CD4-positive, alpha-beta T cell treated with Interferon alpha-2 for 1 hour (primary cell): Measurements from ENCODE around the gene PRSS21.

Source experiments
- DNase-seq, 2 donors: peaks; one replicate each; pipeline ENCODE4 v3.0.0-alpha.2; 2020 to 2022

The PRSS21 gene, protein sequence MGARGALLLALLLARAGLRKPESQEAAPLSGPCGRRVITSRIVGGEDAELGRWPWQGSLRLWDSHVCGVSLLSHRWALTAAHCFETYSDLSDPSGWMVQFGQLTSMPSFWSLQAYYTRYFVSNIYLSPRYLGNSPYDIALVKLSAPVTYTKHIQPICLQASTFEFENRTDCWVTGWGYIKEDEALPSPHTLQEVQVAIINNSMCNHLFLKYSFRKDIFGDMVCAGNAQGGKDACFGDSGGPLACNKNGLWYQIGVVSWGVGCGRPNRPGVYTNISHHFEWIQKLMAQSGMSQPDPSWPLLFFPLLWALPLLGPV

DNA sequence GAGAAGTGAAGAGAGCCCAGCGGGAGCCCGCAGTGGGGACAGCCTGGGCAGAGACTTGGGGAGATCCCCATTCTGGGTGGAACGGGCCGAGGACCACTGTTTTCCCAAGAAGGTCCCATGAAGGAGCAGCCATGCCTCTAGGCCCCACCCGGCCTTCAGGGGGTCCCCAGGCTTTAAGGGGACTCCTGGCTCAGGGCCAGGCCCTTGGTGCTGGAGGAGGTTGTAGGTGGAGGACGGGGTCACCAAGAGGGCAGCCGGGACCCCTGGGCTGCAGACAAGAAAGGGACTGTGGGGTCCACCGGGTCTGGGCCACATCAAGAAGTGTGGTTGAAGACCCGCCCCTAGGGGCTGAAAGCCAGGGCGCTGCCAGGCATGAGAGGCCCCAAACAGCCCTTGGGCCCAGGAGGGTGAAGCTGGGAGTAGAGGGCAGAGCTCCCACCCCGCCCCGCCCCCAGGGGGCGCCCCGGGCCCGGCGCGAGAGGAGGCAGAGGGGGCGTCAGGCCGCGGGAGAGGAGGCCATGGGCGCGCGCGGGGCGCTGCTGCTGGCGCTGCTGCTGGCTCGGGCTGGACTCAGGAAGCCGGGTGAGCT, at the start of gene PRSS21:
Gene PRSS21 (plus strand): TSS at position 487 of the 589 bp plus-strand sequence. CDS start 32 bp downstream, at position 519.
- peak; percentile 42 to 45 for DNase-seq

DNA sequence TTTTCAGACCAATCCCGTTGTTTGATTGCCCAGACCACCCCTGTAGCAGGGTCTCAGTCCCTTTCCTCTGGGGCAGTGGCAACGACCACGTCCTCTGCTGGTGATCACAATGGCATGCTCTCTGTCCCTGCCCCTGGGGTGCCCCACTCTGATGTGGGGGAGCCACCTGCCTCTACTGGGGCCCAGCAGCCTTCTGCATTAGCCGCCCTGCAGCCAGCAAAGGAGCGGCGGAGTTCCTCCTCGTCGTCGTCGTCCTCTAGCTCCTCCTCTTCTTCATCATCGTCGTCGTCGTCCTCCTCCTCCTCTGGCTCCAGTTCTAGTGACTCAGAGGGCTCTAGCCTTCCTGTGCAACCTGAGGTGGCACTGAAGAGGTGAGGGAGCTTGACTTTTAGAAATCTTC, 49.1 kb upstream of the PRSS21 start:
- no peak for DNase-seq

DNA sequence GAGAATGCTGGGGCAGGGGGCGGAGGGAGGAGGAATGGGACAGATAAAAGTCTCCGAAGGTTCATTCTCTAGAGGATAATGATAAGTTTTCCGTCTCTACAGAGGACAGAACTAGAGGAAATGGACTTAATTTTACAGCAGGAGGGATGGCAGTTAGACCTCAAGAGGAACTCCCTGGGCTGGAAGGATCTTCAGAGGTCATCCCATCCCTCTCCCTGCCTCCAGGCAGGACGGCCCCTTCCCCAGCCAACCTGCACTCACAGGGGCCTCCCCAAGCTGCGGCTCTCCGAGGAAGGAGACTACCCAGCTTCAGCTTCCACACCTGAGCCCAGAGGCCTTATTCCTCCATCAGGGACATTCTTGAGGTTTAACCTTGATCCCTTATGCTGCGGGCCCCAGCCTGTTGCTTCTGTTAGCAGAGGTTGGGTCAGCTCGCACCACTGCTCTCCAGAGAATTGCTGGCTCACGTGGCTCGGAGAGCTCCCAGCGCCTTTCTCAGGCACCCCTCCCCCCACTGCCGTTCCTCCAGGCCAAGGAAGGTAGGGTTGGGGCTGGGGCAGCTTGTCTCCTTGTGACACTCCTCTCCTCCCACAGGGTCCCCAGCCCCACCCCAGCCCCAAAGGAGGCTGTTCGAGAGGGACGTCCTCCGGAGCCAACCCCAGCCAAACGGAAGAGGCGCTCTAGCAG, 48.5 kb upstream of the PRSS21 start:
- DNase-seq, result no peak

DNA sequence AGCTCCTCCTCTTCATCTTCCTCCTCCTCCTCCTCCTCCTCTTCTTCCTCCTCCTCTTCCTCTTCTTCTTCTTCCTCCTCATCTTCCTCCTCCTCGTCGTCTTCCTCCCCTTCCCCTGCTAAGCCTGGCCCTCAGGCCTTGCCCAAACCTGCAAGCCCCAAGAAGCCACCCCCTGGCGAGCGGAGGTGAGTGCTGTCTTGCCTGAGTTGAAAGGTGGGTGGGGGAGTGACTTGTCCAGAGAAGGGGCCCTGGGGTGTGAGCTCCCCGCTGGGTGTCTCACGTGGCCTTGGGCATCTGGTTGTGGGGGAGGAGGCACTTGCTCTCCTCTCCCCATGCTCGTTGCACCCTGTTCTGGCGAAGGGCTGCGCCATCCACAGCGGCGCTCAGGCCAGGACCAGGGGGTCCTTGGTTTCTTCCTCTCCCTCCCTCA, 47.9 kb upstream of the PRSS21 start:
- DNase-seq, result no peak

DNA sequence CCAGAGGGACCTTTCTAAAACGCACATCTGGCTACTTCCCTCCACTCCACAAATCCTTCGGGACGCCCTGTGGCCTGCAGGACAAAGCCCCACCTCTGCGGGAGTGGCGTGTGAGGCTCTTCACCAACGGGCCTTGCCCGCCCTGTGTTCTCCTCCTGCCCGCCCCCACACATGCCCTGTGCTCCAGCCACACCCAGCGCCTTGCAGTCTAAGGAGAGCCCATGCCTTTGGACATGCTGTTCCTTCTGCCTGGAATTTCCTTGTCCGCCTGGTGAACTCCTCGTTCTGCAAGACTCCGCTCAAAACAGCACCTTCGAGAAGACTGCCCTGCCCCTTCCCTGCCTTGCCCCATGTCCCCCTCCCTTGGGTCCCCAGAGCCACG, 47.4 kb upstream of the PRSS21 start:
- DNase-seq, result no peak

DNA sequence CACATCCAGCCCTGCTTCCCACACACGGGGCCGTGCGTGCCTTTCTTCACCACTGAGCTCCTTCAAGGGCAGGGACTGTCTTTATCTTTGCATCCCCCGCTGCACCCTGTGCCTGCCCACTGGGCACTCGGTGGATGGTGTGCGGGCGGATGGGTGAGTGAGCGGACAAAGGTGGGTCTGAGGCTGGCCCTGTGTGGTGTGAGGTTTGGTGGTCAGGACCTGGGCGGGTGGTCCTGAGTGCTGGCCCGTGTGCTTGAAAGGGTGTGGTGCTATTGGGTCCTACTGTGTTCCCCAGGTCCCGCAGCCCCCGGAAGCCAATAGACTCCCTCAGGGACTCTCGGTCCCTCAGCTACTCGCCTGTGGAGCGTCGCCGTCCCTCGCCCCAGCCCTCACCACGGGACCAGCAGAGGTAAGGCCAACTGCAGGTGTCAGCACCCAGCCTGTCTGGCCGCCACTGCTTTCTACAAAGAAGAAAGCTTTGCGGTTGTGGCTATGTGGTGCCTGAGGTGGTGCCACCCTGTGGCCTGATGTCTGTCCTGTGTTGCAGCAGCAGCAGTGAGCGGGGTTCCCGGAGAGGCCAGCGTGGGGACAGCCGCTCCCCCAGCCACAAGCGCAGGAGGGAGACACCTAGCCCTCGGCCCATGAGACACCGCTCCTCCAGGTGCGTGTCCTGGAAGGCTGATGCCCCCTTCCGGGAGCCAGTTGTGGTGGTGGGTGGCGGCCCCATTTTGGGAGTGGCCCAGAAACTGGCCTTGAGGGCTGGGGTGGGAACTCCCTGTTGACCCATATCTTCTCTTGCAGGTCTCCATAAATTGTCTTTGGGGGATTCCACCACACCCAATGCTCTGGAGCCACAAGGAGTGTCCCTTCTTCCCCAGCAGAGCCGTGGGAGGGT, 46.7 kb upstream of the PRSS21 start:
- DNase-seq, result peak in 1 of 2 donors; percentile 41

DNA sequence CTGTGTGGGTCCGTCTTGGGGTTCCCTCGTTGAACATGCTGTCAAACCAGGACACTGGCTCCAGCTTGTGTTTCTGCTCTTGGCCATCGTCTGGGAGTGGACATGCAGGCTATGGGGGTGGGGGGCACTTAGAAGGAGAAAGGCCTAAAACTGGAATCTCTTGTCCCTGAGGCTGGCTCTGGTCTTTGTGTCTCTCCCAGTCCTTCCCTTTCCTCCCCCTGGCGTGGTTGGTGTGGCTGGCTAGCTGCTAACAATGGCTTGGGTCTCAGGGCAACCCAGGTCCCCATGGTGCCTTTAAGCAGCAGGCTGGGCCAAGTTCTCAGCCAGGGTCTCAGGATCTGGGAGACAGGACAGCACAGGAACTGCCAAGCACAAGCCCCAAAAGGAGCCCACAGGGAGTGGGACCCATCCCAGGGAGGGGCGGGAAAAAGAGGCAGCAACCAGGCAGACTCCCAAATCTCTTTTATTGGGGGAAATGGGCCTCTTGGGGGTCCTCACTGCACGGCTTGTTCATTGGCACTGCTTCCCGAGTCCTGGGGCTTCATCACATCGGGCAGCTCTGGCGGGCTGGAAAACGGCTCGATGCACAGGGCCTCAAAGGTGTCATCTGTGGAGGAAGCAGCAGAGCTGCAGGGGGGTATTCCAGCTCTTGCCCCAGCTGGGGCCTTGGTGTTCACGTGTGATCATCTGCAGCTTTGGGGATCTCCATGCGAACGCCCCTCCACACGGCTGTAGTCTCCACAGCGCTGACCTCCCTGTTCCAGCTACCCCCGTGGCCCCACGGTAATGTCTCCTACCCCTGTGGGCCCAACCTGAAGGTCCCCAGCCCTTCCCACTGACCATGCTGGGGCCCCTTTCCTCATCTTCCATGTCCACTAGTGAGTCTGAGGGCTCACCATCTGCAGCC, 45.3 kb upstream of the PRSS21 start:
- DNase-seq, result no peak

DNA sequence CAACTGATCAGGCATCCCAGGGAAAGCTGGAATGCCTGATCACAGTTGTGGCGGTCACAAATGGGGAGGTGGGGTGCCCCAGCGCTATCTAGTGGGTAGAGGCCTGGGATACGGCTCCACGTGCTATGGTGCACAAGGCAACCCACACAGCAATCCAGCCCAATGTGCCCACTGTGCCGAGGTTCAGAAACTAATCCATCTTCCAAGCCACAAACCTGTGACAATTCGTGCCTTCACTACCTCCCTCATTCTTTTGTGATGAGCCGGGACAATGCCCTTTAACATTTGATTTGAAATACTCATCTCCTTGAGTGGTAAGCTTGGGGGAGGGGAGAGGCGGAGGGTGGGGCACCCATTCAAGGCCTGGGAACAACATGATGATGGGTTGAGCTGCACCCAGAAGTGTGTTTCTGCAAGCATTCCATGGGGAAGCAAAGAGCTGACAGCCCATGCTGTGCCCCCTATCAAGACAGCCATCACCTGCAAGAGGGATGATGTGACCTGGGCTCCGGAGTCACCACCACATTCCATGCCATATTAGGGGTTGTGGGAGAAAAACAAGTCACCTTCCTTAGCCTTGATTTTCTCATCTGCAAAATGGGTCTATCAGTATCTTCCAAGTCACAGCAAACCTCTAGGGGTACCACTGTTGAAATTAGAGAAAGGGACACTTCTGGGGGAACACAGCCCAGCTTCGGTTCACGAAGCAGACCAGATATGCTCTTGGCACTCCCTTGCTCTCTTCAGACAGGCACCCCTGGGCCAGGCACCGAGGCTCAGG, 43.7 kb upstream of the PRSS21 start:
- no peak for DNase-seq

DNA sequence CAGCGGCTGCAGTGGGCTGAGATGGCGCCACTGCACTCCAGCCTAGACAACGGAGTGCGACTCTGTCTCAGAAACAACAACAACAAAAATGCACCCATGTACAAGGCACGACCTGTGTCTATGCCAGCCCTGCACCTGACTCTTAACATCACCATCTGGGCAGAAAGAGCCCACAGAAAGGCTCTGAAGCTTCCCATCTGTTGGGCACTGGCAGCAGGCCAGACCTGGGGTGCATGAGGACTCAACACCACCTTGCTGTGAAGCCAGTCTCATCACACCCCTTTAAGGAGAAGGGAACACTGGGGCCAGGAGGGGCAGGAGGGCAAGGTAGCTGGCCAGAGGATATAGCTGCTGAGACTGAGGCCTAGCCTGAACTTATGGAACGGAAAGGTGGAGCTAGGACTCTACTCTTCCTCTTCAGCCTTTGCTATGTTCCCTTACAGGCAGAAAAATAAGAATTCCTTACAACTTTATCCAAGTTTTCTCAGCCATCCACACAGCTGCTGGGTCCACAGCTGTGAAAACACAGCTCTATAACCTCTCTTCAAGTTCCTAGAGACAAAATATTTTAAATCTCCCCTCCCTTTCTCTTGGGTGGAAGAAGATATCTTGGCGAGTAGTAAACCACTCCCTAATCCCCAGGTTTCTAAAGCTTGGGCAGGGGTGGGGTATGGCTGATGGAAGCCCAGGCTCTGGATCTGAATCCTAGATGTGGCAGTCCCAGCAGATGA, 42.7 kb upstream of the PRSS21 start:
- no peak for DNase-seq

DNA sequence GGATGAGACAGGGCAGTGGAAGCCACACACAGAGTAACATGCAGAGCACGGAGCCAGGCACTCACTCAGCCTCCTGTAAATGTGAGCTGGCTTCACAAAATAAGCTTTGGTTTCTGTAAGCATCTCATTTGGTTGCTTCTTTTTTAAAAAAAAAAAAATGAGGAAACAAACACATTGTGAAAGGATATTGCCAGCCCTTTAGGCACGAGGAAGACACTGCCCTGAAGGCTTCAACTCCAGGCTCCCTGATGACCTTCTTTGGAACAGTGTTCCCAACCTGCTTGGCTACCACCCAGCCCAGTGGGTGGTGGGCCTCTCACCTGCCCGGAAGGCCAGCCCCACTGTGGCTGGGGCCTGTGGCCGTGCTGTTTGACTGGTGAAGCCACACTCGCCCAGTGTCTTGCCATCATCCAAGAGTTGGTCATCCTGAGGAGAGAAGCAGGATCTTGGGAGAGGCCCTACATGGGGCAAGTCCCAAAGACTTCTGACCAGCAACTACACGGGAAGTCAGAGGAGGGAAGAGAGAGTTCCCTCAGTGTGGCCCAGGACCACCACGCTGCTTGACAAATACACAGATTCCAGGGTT, 41.8 kb upstream of the PRSS21 start:
- no peak for DNase-seq

DNA sequence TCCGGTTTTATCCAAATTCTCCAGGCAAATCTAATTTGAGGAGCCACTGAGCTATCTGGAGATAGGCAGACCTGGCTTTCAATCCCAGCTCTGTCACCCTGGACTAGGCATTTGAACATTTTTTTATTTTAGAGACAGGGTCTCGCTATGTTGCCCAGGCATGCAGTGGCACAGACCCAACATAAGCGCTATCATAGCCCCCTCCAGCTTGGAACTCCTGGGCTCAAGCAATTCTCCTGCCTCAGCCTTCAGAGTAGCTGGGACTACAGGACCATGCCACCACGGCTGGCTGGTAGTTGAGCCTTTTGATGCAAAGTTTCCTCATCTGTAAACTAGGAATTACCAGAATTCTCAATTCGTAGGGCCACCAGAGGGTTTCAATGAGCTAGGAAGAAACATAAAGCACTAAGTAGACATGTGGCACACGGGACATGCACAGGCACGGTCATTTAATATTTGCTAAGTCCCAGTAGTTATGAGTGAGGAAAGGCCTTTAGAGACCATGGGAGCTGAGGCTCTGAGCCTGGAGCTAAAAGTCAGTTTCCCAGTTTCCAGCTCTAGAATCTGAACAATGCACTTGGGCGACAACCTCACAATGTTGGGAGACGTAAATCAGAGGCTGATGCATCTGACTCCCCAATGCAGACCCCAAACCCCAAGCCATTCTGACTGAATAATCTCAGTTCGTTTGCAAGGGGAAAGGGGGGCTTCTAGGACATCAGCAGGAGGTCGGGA, 41.1 kb upstream of the PRSS21 start:
- no peak for DNase-seq

DNA sequence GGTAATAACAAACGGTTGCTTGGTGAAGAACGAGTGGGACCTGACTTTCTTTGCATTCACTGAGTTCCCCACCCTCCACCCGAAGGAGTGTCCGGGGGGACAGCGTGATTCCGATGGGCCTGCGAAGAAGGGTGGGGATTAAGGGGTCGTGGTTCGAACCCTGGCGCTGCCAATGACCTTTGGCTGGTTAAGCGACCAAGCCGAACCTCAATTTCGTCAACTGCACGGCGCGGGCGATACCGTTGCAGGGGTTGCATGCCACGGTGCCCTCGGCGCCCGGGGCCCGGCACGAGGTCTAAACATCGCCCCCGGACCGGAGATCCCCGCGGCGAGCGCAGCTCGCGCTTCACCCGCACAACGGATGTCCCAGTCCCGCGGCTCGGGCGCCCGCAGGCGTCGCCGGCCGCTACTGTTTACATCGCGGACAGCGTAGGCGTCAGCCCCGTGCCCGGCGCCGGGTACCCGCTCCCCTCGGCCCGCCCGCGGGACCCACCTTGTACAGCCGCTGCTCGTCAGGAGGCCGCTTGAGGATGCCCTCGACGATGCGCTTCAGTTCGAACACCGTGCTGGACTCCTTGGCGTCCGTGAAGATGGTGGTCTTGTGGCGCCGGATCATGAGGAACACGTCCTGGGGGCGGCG, 40.4 kb upstream of the PRSS21 start:
- DNase-seq, result no peak

DNA sequence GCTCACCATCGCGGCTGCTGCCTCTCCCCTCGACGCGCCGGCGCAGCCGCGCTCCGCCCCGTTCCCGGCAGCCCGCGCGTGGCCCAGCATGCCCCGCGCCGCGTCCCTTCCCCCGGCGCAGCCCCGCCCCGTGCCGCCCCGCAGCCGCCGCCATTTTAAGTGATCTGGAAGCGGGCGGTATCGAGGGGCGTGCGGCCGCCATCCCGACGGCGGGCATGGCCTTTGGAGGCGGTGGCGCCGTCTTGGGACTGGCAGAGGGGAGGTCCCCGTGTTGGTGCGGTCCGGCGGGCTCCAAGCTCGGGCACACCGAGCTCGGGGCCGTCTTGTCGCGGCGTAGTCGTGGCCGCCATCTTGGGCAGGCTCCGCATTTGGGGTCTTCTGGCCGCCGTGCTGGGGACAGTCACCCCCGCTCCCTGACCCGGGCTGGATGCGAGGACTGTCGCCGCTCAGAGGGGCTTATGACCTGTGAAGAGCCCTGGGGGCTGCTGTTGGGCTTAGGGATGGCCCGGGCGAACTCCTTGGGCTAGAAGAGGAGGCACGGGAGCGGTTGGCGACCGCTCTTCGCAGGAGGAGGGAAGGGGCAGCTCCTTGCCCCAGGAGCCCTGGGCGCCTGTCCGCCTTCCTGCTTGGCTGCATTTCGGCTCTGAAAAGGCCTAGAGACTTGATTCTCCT, 39.7 kb upstream of the PRSS21 start, which contains the start of gene ELOB:
Gene ELOB (minus strand): TSS at position 50 of the 672 bp plus-strand sequence. CDS start 41 bp downstream, at position 9.
- peak; percentile 87 to 92 for DNase-seq

DNA sequence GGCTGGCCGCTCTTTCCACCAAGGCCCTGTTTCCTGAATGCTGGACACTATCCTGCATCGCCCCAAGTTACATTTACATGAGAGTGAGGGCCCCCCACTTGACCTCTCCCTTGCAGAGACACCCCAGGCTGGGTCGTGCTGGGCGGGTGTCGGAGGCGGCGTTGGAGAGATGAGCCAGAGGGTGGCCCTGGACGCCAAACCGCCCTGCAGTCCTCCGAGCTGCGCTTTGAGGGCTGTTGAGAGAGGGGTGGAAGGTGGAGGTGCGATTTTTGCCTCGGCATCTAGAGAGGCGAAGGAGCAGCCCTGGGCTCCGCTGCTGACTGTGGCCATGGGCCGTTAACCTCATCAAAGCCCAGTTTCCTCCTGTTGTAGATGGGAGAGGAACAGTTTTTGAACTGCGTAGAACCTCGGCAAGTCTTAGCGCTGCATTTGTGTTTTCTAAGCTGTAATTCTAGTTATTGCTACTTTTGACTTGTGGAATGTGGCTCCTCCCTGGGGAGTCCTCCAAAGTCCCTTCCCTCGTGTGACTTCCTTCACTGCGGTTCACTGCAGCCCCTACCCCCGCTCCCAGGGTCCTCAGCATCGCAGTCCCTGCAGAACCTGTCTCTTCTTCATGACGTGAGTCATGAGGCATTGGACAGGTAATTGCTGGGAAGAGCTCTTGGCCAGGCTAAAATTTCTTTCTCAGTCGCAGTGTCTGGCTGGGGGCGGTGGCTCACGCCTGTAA, 39.0 kb upstream of the PRSS21 start:
- peak; percentile 31 to 55 for DNase-seq

DNA sequence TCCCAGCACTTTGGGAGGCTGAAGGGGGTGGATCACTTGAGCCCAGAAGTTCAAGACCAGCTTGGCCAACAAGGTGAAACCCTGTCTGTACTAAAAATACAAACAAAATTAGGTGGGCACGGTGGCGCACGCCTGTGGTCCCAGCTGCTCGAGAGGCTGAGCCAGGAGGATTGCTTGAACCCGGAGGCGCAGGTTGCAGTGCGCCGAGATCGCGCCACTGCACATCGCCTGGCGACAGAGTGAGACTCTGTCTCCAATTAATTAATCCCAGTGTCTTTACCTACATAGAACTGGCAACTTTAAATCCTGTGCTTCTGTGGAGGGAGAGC, 38.4 kb upstream of the PRSS21 start:
- DNase-seq, result no peak

DNA sequence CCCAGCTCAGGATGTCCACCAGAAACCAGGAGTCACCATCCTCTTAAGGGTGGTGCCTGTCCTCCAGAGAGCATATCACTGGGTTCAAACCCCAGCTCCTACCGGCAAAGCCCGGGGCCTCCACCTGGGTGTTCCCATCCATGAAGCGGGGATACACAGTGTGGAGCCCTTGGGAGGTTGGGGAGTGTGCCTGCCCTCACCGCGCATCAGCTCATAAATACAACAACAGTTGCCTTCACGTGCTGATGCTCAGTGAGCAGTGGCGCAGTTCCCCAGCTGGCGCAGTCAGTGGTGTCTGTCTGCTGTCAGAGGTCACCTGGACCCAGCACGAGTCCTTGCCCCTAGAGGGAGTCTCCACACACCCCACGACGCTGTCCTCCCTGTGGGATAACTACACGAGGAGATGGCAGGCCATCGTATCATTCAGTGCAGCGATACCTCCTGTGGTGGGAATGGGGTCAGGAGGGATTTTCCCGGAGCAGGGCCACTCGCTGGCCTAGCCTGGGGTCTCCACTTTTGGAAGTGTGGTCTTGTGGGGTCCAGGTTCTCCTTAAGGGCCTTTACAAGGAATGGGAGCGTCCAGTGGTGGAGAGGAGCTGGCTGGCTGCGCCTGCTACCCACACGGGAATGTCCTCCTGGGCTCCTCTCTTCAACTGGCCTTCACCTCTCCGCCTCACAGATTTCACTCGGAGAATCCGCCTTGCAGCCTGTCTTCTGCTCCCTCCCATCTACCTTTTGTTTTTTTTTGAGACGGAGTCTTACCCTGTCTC, 37.7 kb upstream of the PRSS21 start:
- no peak for DNase-seq
